GM15510 (cell line): ENCODE results near the gene ITGA1.

Experiments
- POLR2A ChIP-seq: IDR thresholded peaks from 3 replicates; pipeline ENCODE4 v1.6.1; 2011; ENCODE audit warnings: borderline replicate concordance; ENCODE audit not compliant: insufficient read length; ENCODE audit errors: extremely low read depth

ITGA1 gene

GRCh38 chr5:52854949-52855348 lies 67.2 kb downstream of the ITGA1 start:
- no peak for TF ChIP-seq POLR2A

- no peak for TF ChIP-seq POLR2A
Observed at GRCh38 chr5:52856564-52856963, 68.8 kb downstream of the ITGA1 start.

- TF ChIP-seq POLR2A = no peak
Observed at GRCh38 chr5:52859628-52860027, 71.9 kb downstream of the ITGA1 start.

GRCh38 chr5:52861368-52861767 lies 73.7 kb downstream of the ITGA1 start:
- TF ChIP-seq POLR2A = no peak

- no peak for TF ChIP-seq POLR2A
Observed at GRCh38 chr5:52863715-52864290, 76.1 kb downstream of the ITGA1 start.

GRCh38 chr5:52864371-52864770 lies 76.7 kb downstream of the ITGA1 start:
- TF ChIP-seq POLR2A = no peak

- no peak for TF ChIP-seq POLR2A
Observed at GRCh38 chr5:52864884-52865283, 77.2 kb downstream of the ITGA1 start.

GRCh38 chr5:52867809-52868208 lies 80.1 kb downstream of the ITGA1 start:
- no peak for TF ChIP-seq POLR2A

- TF ChIP-seq POLR2A = no peak
Observed at GRCh38 chr5:52868417-52868816, 80.7 kb downstream of the ITGA1 start.

- no peak for TF ChIP-seq POLR2A
Observed at GRCh38 chr5:52869391-52869790, 81.7 kb downstream of the ITGA1 start.

- no peak for TF ChIP-seq POLR2A
Observed at GRCh38 chr5:52870448-52870847, 82.7 kb downstream of the ITGA1 start.

GRCh38 chr5:52875827-52876226 lies 88.1 kb downstream of the ITGA1 start:
- no peak for TF ChIP-seq POLR2A

- no peak for TF ChIP-seq POLR2A
Observed at GRCh38 chr5:52876456-52876855, 88.7 kb downstream of the ITGA1 start.

GRCh38 chr5:52878656-52879055 lies 90.9 kb downstream of the ITGA1 start:
- TF ChIP-seq POLR2A = no peak

- TF ChIP-seq POLR2A = no peak
Observed at GRCh38 chr5:52880541-52880940, 92.8 kb downstream of the ITGA1 start.

GRCh38 chr5:52881468-52881867 lies 93.8 kb downstream of the ITGA1 start:
- TF ChIP-seq POLR2A = no peak

- no peak for TF ChIP-seq POLR2A
Observed at GRCh38 chr5:52883110-52883509, 95.4 kb downstream of the ITGA1 start.
